Fibroblast of the aortic adventitia (primary cell): ENCODE measurements around the gene DDX23. TPM values are rescaled to one million over a fixed set of nuclear protein-coding genes. Genes with fewer than 3 reads are reported as not detected.

Source experiments
- DNase-seq: peaks from one replicate; pipeline ENCODE4 v3.0.0-alpha.2; 2010; ENCODE audit warnings: low read depth
- H3K4me3 ChIP-seq: 2 replicates; pipeline ENCODE4 v1.5.1; 2011; ENCODE audit warnings: low read depth, mild to moderate bottlenecking, control low read depth, low read length, moderate library complexity
- total RNA-seq: library from RNA; depleted of rRNA; stranded (reverse); fragments of >200 nt; gene quantifications from 2 replicates; pipeline ENCODE4 v1.2.3, GENCODE V29; 2012; ENCODE audit warnings: low replicate concordance
- TF ChIP-seq, protein P1 (sequence below): IDR thresholded peaks from 2 replicates; pipeline ENCODE4 v1.5.1; 2011; ENCODE audit warnings: mild to moderate bottlenecking, low read length, control low read depth, inconsistent platforms; ENCODE audit not compliant: insufficient read depth

DDX23 gene
- 54.1 and 151 TPM in 2 replicates for total RNA-seq

DNA sequence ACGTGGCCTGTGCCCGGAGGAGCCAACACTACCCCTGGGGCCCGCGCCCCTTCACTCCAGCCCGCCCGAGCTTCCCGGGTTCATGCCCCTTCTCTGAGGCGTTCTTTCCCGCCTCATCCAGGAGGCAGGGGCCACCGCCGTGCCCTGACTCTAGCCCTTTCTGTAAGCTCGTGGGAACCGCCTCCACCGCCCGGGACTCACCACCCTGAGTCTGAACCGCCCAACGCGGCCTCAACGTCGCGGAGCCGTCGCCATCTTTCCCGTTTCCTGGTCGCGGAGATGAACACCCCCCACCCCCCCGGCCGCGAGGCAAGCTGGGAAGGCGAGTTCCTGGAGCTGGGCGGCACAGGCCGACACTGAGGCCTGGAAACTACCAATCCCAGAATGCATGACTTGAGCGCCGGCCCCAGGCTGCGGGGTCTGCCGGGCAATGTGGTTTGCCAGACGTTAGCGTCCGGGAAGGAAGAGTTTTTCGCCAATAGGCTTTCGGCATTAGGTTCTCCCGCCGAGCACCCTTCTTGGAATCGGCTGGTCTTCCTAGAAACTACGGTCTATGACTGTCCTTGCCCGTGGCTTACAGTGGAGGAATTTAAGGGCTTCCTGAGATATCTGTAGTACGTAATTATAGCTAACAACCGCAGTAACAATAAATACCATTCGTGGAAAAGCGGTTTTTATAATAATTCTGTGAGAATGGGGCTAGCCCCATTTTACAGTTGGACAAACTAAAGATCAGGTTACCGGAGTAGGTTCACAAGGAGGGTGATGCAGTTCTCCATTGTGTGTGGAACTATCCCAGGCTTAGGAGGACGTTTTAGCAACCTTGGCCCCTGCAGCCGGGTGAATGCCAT lies at the start of gene DDX23:
TSS of gene DDX23 (minus strand) at position 281 of the 851 bp plus-strand sequence. CDS start 6,381 bp downstream, outside the sequence.
- peak; percentile 96 for DNase-seq
- TF ChIP-seq, protein P1, sequence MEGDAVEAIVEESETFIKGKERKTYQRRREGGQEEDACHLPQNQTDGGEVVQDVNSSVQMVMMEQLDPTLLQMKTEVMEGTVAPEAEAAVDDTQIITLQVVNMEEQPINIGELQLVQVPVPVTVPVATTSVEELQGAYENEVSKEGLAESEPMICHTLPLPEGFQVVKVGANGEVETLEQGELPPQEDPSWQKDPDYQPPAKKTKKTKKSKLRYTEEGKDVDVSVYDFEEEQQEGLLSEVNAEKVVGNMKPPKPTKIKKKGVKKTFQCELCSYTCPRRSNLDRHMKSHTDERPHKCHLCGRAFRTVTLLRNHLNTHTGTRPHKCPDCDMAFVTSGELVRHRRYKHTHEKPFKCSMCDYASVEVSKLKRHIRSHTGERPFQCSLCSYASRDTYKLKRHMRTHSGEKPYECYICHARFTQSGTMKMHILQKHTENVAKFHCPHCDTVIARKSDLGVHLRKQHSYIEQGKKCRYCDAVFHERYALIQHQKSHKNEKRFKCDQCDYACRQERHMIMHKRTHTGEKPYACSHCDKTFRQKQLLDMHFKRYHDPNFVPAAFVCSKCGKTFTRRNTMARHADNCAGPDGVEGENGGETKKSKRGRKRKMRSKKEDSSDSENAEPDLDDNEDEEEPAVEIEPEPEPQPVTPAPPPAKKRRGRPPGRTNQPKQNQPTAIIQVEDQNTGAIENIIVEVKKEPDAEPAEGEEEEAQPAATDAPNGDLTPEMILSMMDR, result no peak

GRCh38 chr12:48901278-48901677 lies 49.3 kb upstream of the DDX23 start:
- DNase-seq, result peak; percentile 31
- TF ChIP-seq, protein P1, result no peak

More for the DNA sequence above, at the start of gene DDX23:
- peak within 1 kb of the TSS; percentile 98 for H3K4me3 ChIP-seq

GRCh38 chr12:48899651-48900050 lies 47.7 kb upstream of the DDX23 start:
- TF ChIP-seq, protein P1, result no peak

More at GRCh38 chr12:48901278-48901677, 49.3 kb upstream of the DDX23 start:
- no peak overlapping the region for H3K4me3 ChIP-seq

GRCh38 chr12:48894271-48894670 lies 42.3 kb upstream of the DDX23 start:
- TF ChIP-seq, protein P1, result no peak
- H3K4me3 ChIP-seq, result no peak overlapping the region
- no peak for DNase-seq

More at GRCh38 chr12:48899651-48900050, 47.7 kb upstream of the DDX23 start:
- DNase-seq, result no peak
- H3K4me3 ChIP-seq, result no peak overlapping the region

DNA sequence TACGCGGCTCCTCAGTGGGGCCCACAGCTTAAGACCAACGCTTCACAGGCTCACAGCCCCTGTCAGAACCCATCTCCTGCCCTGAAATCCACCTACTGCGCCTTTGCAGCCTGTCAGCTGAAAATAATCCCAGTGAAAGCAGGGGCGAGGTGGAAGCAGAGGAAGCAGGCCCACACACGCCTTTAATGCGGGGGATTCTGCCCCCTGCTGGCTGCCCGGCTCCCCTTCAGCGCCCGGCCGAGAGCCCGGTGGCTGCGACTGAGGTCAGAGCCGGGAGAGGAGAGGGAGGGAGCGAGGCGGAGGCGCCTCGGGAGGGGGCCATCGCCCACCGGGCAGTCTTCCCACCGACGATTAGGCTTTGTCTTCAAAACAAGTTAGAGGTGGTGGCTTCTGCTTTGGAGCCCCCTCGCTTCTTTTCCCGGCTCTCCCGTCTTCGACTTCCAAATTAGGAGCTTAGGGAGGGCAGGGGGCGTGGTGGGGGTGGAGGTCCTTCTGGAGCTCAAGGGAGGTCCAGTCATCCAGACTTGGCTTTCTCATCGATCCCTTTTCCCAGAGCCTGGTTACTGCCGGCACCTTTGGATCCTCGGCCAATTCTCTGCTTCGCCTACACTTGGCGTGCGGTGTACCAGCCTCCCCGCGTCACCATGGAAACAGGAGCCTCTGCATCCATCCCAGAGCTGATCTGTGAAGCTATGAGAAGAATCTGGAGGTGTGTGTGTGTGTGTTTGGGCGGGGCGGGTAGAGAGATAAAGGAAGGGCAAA lies 38.9 kb upstream of the DDX23 start:
- peak overlapping the region; percentile 53 for H3K4me3 ChIP-seq
- TF ChIP-seq, protein P1, result peak; percentile 93
- DNase-seq, result peak; percentile 76

DNA sequence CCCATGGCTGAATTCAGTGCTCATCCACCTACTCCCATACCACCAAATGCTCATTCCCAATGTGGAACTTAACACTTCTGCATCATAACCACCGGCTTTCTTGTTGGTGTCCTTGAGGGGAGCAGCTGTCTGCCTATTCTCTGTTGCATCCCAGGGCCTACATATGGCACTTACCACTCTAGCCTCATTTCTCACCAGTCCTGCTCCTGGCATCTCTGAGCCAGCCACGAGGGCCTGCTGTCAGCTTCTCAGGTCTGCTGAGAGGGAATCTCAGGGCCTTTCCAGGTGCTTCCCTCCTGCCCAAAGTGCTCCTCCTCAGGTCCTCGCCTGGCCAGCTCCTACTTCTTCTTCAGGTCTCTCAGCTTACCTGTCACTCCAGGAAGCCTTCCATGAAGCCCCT lies 37.7 kb upstream of the DDX23 start:
- TF ChIP-seq, protein P1, result no peak
- DNase-seq, result no peak
- no peak overlapping the region for H3K4me3 ChIP-seq
